GM20000 (cell line): ENCODE data around the gene CAMKMT.
A peak's percentile ranks its signal among the peaks of the same experiment; 100 is the strongest.

ENCODE experiments used
- DNase-seq: peaks from one replicate; pipeline ENCODE4 v3.0.0; 2012; ENCODE audit warnings: low spot score
- CTCF ChIP-seq: IDR thresholded peaks from 2 replicates; pipeline ENCODE4 v1.5.1; 2012; ENCODE audit warnings: mild to moderate bottlenecking, control low read depth; ENCODE audit errors: extremely low read depth, missing control alignments

The CAMKMT gene

GRCh38 chr2:44656460-44656859 lies 294.7 kb downstream of the CAMKMT start:
- no peak for DNase-seq
- no peak for TF ChIP-seq CTCF

GRCh38 chr2:44663471-44664073 lies 301.8 kb downstream of the CAMKMT start:
- DNase-seq = no peak
- no peak for TF ChIP-seq CTCF

- peak; percentile 29 for DNase-seq
- TF ChIP-seq CTCF = peak; percentile 36
These were observed 306.6 kb downstream of the CAMKMT start for GRCh38 chr2:44668336-44668735.

GRCh38 chr2:44671276-44671675 lies 309.5 kb downstream of the CAMKMT start:
- DNase-seq = no peak
- TF ChIP-seq CTCF = no peak

GRCh38 chr2:44671916-44672315 lies 310.2 kb downstream of the CAMKMT start:
- no peak for DNase-seq
- no peak for TF ChIP-seq CTCF

GRCh38 chr2:44672431-44672830 lies 310.7 kb downstream of the CAMKMT start:
- no peak for DNase-seq
- no peak for TF ChIP-seq CTCF

GRCh38 chr2:44674473-44675284 lies 312.9 kb downstream of the CAMKMT start:
- TF ChIP-seq CTCF = no peak
- no peak for DNase-seq
